ENCODE measurements around the gene INTS15.

GRCh38 chr7:6577369-6578113 lies 12.3 kb upstream of the INTS15 start, which contains the start of gene ZDHHC4:
- TF ChIP-seq EGR1 (IDR thresholded peaks at IDR 0.05) (no peak), EP300 (IDR thresholded peaks at IDR 0.05; ENCODE audit: borderline replicate concordance) (no peak)
- TF ChIP-seq, protein P1, sequence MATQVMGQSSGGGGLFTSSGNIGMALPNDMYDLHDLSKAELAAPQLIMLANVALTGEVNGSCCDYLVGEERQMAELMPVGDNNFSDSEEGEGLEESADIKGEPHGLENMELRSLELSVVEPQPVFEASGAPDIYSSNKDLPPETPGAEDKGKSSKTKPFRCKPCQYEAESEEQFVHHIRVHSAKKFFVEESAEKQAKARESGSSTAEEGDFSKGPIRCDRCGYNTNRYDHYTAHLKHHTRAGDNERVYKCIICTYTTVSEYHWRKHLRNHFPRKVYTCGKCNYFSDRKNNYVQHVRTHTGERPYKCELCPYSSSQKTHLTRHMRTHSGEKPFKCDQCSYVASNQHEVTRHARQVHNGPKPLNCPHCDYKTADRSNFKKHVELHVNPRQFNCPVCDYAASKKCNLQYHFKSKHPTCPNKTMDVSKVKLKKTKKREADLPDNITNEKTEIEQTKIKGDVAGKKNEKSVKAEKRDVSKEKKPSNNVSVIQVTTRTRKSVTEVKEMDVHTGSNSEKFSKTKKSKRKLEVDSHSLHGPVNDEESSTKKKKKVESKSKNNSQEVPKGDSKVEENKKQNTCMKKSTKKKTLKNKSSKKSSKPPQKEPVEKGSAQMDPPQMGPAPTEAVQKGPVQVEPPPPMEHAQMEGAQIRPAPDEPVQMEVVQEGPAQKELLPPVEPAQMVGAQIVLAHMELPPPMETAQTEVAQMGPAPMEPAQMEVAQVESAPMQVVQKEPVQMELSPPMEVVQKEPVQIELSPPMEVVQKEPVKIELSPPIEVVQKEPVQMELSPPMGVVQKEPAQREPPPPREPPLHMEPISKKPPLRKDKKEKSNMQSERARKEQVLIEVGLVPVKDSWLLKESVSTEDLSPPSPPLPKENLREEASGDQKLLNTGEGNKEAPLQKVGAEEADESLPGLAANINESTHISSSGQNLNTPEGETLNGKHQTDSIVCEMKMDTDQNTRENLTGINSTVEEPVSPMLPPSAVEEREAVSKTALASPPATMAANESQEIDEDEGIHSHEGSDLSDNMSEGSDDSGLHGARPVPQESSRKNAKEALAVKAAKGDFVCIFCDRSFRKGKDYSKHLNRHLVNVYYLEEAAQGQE (IDR thresholded peaks at IDR 0.05; ENCODE audit: low read depth) = no peak
